ENCODE data around the gene LRRN4.

GRCh38 chr20:6053064-6053775 is 640 bp downstream of the LRRN4 start:
- TF ChIP-seq HDGF (IDR thresholded peaks at IDR 0.05; ENCODE audit: borderline replicate concordance) = no peak
- TF ChIP-seq SP1 (IDR thresholded peaks at IDR 0.05) = no peak
- TF ChIP-seq TARDBP (IDR thresholded peaks at IDR 0.05) = no peak
- no peak for TF ChIP-seq BHLHE40 (IDR thresholded peaks at IDR 0.05; ENCODE audit: borderline replicate concordance)
- no peak for TF ChIP-seq PKNOX1 (IDR thresholded peaks at IDR 0.05)
- no peak for TF ChIP-seq CTBP1 (IDR thresholded peaks at IDR 0.05; ENCODE audit: borderline replicate concordance)
- TF ChIP-seq SUZ12 (IDR thresholded peaks at IDR 0.05) = no peak

Measured in HEK293T (cell line).